ENCODE measurements around the gene ABCA4.

GRCh38 chr1:94012708-94013366 is 108.1 kb downstream of the ABCA4 start:
- TF ChIP-seq CTCF (IDR thresholded peaks at IDR 0.05) (no peak), POLR2A (IDR thresholded peaks at IDR 0.05) (no peak)

All from right lobe of liver (tissue), 4 donors.